ENCODE measurements around the gene PLAGL2. TPM values are rescaled to one million over a fixed set of nuclear protein-coding genes. Genes with fewer than 3 reads are reported as not detected.

PLAGL2 gene
- total RNA-seq, 2 experiments from 2014 or later, result 9.8 to 40.3 TPM

DNA sequence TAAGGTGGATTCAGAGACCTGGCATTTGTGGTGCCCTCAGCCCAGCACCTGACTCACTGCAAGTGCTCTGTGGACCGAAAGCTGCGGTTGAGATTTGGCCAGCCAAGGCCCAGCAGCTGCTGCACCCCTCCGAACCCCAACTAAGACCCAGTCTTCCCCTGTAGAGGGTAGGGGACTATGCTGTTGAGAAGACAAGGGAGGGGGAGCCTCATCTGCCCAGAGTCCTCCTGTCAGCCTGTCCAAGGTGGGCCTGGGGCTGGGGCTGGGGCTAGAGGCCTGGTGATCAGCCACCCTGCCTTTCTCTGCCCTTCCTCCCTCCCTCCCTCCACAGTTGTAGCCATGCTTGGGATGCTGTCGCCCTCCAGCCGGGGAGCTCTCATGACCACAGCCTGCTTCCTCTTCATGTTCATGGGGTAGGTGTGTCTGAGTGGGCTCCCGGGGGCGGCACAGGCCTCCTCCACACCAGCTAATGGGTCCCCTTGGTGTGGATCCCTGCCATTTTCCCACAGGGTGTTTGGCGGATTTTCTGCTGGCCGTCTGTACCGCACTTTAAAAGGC lies 57.2 kb downstream of the PLAGL2 start:
- H3K4me3 ChIP-seq (ENCODE audit: low read depth, low read length, poor library complexity, severe bottlenecking), result no peak overlapping the region
- DNase-seq (ENCODE audit: low spot score), result no peak
- no TSS peak for BruUV-seq (replicated peaks)
- POLR2A ChIA-PET, result no interaction called here
- H3K36me3 ChIP-seq (ENCODE audit: insufficient read depth, low read length), result peaks cover 65% of the 10 kb centered on the region
- no peak overlapping the region for H2AFZ ChIP-seq (ENCODE audit: low read length)
- H3K9me2 ChIP-seq (ENCODE audit: insufficient read depth, low read length), result no peaks in the 10 kb centered on the region
- H4K20me1 ChIP-seq (ENCODE audit: insufficient read depth, low read length), result no peaks in the 10 kb centered on the region
- no peak overlapping the region for H3K4me2 ChIP-seq (ENCODE audit: low read length)
- intact Hi-C loops (cut with micrococcal nuclease; ENCODE audit: unreplicated experiment), result loop anchor here (10.0 kb wide), 1 partner anchor 504 kb away; no protein-coding TSS in a partner anchor
- no peak for TF ChIP-seq EZH2phosphoT487 (IDR thresholded peaks at IDR 0.05; ENCODE audit: borderline replicate concordance, low read depth, low read length)
- no peak for TF ChIP-seq CTCF (conservative IDR thresholded peaks at IDR 0.05; ENCODE audit: low read length)
- no peak overlapping the region for H3K27ac ChIP-seq (ENCODE audit: low read depth, low read length, poor library complexity, severe bottlenecking)
- no peaks in the 10 kb centered on the region for H3K79me2 ChIP-seq (ENCODE audit: insufficient read depth, low read depth, low read length)
- no peaks in the 10 kb centered on the region for H3K4me1 ChIP-seq (ENCODE audit: insufficient read depth, low read length, poor library complexity, severe bottlenecking)
- H3K9me3 ChIP-seq (ENCODE audit: low read length), result no peaks in the 10 kb centered on the region
- CTCF ChIA-PET (ENCODE audit: unreplicated experiment), result interaction anchor here (1.1 kb wide), 1 partner anchor 320 kb away, joined by 3 read pairs; no protein-coding TSS in a partner anchor

DNA sequence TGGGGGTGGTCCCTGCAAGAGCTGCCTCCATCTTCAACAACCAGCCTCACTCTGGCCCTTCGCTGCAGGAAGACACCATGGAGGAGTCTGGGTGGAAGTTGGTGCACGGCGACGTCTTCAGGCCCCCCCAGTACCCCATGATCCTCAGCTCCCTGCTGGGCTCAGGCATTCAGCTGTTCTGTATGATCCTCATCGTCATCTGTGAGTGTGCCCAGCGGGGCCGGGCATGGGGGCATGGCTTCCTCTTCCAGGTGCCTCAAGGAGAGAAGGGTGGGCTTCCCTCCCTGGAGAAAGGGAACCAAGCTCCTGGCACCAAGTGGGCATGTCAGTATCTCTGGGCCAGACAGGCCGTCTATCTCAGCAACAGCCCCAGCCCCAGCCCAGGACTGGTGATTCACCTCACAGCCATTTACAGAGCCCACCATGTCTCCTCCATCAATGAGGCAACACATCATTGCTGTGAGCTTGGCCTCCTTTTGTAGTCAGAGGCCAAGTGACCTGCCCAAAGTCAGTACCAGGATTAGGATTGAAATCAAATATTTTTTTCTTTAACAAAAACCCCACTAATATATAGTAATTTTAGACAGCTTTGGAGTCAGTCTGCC lies 57.9 kb downstream of the PLAGL2 start:
- ChIA-PET CTCF (ENCODE audit: unreplicated experiment) (interaction anchor here (1.1 kb wide), 1 partner anchor 319 kb away, joined by 3 read pairs; no protein-coding TSS in a partner anchor), POLR2A (no interaction called here)
- no peak overlapping the region for H3K27ac ChIP-seq (ENCODE audit: low read depth, low read length, poor library complexity, severe bottlenecking)
- intact Hi-C loops (cut with micrococcal nuclease; ENCODE audit: unreplicated experiment), result loop anchor here (10.0 kb wide), 1 partner anchor 505 kb away; no protein-coding TSS in a partner anchor
- DNase-seq (ENCODE audit: low spot score), result no peak
- H3K4me1 ChIP-seq (ENCODE audit: insufficient read depth, low read length, poor library complexity, severe bottlenecking), result no peaks in the 10 kb centered on the region
- H3K79me2 ChIP-seq (ENCODE audit: insufficient read depth, low read depth, low read length), result no peaks in the 10 kb centered on the region
- H3K4me3 ChIP-seq (ENCODE audit: low read depth, low read length, poor library complexity, severe bottlenecking), result no peak overlapping the region
- no peak overlapping the region for H2AFZ ChIP-seq (ENCODE audit: low read length)
- H3K9me2 ChIP-seq (ENCODE audit: insufficient read depth, low read length), result no peaks in the 10 kb centered on the region
- no peaks in the 10 kb centered on the region for H4K20me1 ChIP-seq (ENCODE audit: insufficient read depth, low read length)
- H3K9me3 ChIP-seq (ENCODE audit: low read length), result no peaks in the 10 kb centered on the region
- no TSS peak for BruUV-seq (replicated peaks)
- no peak overlapping the region for H3K4me2 ChIP-seq (ENCODE audit: low read length)
- peaks cover 65% of the 10 kb centered on the region for H3K36me3 ChIP-seq (ENCODE audit: insufficient read depth, low read length)
- TF ChIP-seq EZH2phosphoT487 (IDR thresholded peaks at IDR 0.05; ENCODE audit: borderline replicate concordance, low read depth, low read length) (no peak), CTCF (conservative IDR thresholded peaks at IDR 0.05; ENCODE audit: low read length) (no peak)
